HG03432 (cell line): Measurements from ENCODE around the gene COL13A1.

Experiments
- ATAC-seq: cut with Tn5 transposase; IDR thresholded peaks from one replicate; pipeline ENCODE4 v1.9.1; 2021; ENCODE audit warnings: mild to moderate bottlenecking, moderate library complexity; ENCODE audit not compliant: unreplicated experiment

The COL13A1 gene

DNA sequence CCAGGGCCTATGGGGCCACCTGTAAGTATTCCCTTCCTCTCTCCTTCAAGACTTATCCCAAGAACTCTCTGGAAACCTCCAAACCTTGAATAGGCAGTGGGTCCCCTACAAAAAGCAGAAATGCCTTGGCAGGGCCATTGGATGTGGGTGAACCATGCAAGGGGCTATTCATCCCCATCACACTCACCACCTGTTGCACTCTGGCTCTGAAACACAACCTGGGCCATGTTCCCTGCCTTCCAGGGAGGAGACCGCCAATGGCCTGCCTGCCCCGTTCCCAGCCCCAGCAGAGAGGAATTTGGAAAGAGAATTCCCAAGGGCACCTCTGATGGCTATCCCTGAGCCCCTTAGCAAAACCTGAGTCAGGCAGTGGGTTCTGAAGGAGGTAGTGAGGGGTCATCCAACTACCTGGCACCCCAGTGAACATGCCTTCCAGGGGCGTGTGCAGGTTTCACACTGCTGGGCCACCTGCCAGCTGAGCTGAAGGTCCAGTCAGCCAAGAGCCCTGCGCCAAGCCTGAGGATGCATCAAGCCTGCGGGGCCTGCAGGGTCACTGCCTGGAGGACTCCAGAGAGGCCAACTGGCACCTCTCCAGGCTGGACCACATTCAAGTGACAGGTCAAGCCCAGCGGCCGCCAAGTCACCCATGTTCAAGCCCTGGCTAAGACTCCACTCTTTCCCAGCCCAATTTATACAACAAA lies 101.3 kb downstream of the COL13A1 start:
- no peak for ATAC-seq

DNA sequence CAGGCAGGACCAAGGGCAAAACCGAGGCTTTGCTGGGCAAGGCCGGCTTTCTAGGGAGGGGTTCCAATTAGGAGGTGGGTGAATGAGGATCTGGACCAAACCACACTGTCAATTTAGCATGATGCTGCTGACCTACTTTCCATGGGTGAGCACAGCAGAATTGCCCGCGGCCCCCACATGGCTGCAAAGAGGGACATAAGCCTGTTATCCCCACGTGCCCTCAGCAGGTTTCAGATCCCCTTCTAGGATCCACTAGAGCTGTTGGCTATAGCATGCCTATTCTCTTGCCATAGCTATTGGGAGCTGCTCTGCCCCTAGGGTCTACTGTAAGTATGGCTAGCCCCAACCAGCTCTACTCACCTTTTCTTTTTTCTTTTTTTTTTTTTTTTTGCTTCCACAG lies 102.8 kb downstream of the COL13A1 start:
- no peak for ATAC-seq

DNA sequence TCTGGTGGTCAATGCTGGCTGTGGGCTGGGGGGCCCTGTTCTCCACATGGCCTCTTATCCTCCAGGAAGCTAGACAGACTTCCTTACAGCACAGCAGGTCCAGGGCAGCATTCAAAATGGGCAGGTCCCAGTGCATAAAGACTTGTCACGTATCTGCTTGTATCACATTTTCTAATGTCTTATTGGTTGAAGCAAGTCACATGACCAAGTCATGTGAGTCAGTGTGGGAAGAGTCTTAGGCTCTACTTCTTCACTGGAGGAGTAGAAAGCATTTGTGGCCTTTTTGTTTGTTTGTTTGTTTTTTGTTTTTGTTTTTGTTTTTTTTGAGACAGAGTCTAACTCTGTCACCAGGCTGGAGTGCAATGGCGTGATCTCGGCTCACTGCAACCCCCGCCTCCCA lies 104.7 kb downstream of the COL13A1 start:
- ATAC-seq = no peak

DNA sequence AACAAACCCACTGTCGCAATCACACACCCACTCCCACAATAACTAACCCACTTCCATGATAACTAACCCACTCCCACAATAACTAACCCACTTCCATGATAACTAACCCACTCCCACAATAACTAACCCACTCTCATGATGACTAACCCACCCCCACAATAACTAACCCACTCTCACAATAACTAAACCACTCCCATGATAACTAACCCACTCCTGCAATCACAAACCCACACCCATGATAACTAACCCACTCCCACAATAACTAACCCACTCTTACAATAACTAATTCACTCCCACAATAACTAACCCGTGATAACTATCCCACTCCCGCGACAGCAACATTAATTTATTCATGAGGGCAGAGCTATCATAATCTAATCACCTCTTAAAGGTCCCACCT lies 105.8 kb downstream of the COL13A1 start:
- ATAC-seq = no peak

DNA sequence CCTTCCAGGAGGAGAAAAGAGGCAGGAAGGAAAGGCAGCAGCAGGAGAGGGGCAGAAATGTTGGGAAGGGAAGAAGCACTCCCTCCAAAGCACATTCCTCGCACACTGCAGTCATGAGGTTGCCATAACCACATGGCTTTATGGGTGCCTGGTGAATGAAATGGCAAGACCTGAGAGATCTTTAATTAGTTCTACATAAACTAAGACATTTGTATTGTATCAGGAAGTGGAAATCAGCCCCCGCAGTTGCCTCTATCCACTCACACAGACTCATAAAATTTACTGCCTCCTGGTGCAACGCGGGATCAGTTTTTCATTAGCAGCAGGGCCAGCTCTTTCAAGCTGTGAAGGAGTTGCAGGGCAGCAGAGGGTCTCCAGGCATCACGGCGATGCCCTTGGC lies 106.4 kb downstream of the COL13A1 start:
- ATAC-seq = no peak

DNA sequence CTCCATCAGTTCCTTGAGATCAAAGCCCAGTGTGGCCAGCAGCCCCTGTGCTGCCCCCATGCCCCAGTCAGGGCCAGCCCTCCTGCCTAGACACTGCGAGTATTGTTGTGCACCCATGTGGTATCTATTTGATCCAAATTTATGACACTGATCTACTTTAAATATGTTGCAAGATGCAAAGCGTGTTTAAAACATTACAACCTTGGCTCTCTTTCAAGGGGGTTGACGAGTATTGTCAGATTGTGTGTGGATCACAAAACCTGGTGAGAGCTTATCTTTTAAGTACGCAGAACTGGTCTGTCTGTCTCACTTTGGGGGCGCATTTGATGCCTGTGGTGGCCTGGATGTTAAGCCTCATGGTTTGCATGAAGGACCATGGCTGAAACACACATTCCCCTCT lies 108.9 kb downstream of the COL13A1 start:
- ATAC-seq = no peak

DNA sequence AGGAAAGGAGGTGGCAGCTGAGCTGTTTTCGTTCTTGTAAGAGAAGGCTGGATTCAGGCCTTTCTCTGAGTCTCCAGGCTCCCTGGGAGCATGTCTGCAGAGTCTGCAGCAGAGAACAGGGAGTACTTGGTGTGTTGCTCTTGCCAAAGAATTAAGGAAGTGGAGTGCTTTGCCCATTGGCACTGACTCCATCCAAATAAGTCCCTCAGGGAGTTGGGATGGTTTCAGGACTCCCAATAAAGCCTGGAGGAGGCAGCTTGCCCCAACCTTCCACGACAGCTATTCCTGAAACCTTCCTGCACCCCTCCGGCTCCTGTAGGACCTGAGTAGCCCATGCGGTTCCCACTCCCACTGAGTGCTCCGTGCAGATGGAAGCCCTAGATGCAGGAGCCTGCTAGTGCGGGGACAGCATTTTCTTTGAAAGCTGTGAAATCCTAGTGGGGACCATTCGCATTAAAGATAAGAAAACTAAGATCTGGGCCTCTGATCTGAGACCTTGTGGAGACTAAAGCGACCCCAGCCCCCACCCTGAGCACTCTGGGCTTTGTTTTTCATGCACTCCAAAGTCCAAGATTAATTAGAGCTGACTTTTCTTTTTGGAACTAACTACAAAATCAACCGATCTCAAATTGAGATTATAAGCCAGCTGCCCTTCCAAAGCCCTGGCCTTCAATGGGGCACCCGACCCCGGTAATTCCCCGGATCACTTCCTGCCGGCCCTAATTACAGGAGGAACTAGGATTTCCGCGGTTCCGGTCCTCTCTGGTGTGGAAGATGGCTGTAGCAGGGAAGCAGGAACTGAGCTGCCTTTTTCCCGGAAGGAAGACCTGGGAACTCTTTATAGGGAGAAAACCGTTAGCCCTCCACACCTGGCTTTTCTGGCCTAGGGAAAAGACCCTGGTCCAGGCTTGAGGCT lies 110.2 kb downstream of the COL13A1 start:
- ATAC-seq = no peak

DNA sequence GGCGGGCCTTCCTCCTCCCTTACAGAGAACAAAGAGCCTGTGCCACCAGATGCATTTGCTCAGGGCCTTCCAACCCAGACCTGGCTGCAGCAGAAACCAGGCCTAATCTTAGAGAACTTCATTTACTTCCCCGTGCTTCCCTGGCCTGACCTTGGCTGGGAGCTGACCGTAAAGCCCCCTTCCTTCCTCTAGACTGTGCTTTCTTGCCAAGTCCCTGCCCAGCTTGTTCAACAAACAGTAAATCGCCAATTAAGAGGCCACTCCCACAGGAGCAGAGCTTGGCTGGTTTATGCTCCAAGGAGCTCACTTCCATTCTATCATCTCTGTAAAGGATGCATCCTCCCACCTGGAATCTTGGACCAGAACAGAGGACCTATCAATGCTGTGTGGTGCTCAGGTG lies 110.9 kb downstream of the COL13A1 start:
- ATAC-seq = no peak

DNA sequence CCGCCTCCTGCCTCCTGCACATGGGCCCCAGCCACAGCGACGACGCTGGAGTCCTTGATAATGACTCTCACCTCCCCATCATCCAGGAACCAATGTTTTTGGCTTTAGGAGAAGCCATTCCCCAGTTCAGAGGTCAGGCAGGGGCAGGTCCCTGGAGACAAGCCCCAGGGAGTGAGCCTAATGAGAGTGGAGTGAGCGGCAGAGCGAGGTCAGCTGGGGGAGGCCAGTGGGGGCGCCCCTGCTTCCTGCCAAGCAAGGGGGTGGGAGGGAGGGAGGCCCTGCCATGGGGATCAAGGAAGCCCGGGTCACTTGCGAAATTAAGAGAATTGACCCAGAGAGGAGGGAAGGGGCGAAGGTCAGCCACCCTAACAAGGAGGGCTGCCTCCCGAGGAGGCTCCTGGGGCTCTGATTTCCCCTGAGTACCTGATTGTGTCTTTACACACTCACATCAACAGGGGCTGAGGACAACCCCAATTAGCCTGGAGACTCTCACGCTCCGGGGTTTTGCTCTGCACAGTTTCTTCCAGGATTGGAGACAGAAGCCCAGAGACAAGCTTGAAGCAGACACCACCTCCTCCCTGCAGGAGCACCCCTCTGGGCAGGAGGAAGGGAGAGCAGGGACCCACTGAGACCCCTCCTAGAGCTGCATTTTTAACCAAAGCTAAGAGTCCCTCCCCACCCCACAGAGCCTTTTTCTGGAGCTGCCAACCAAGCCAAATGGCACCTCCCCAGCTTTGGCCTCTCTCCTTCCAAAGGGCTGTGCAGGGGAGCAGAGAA lies 112.1 kb downstream of the COL13A1 start:
- ATAC-seq = no peak

DNA sequence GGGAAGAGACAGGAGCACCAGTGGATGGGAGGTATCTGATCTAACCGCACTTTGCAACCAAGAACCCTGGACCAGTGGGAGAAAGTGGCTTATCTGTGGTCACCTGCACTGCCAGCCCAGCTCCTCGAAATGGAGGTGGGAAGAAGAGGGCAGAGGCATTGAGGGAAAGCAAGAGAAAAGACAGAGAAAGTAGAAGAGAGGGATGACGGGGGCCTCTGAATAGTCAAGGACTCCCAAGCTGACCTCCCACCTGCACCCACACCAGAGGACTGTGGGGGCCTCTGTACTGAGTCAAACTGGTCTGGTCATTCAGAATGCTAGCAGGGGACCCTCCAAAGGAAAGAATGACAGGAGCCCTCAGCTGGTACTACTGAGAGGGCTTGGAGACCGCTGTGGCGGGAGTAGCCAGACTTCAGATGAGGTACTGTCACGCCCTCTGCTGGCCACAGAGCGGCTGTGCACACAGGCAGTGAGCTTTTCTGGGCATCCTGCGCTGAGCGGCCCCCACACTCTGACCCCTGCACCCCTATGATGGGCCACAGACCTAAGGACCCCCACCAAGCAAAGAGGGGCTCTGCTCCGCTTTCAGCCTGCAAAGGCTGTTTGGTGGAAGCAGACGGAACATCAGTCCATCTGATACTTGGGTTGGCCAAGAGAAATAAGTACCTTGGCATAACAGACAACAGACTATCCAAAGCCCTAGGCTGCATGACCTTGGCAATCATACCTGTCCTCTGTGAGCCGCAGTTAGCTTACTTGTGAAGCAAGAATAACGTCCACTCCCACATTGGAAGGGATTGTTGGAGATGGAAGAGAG lies 112.9 kb downstream of the COL13A1 start:
- no peak for ATAC-seq

DNA sequence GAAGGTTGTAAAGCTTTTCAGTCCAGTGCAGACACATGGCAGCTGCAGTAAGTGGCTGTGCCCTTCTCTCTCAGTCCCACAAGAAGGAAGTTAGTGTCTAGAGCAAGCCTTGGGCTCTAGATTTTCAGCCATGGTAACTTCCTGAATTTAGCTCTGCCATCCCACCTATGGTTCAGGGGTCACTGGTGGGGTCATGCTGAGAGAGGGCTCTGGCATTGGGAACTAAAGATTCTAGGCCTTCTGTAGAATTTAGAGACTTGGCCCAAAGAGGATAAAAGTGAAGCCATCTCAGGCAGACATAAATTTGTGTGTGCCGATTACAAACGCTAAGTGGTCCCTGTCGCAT lies 113.5 kb downstream of the COL13A1 start:
- ATAC-seq = no peak

DNA sequence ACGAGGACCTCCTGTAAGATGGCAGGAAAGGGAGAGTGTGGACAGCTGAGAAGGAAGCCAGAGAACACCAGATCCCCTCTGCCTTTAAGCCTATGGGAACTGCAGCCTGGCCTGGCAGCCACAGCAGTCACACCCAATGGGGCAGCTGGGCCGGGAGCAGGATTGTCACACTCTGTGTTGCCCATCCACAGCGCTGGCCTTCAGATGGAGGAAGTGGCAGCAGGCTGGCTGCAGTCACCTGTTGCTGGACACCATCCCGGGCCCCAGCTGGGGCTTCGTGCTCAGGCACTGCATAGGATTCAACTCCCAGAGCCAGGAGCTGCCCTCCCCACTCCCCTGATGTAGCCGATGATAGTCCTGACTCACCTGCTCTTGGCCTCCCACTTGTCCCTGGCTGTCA lies 114.4 kb downstream of the COL13A1 start:
- no peak for ATAC-seq

DNA sequence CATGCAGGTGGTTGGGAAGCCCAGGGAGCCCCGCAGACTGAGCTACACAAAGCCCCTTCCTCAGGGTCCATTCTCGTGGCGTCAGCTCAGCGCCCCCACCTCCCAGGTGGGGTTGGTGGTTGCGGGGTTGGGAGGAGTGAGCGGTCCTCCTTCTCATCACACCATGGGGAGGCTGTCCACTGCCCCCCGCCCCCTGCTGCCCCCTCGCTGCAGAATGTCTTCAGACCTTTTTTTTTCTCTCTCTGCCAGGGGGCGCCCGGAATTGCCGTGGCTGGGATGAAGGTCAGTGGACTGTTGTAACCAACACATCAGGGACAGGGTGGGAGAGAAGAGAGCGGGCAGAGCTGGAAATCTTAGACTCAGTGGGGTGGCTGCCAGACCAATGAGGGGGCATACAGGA lies 116.3 kb downstream of the COL13A1 start:
- no peak for ATAC-seq

DNA sequence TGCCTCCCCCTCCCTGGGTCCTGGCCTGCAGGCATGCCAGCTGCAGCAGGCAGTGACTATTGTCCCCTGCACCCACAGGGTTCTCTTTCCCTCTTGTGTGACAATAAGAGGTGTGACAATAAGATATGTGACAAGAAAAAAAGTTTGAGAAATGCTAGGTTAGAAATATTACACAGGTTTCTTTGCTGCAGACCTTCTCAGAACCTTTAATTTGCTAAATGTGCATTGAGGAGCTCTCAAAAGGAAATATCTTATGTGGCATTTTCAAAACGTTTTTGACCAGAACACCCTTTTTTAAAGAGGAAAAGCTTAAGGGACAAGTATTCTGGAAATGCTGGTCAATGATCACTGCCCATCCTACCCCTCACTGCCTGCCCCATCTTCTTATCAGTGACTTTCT lies 117.5 kb downstream of the COL13A1 start:
- no peak for ATAC-seq

DNA sequence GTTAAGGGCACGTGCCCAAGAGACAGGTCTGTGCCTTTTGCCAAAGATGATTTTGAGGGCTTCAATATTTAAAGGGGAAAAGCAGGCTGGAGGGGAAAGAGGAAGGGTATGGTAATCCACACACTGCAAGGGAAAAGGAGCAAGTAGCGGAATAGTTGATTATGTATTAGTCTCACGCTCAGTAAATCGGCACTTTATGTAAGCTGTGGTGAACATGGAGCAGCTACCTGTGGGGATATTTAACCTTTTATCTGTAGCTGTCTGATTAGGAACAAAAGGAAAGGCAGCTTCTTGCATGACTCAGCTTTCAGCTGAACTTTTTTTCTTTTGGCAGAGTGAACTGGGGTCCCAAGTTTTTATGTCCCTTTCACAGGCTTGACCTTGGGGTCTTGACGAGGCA lies 123.4 kb downstream of the COL13A1 start:
- no peak for ATAC-seq

DNA sequence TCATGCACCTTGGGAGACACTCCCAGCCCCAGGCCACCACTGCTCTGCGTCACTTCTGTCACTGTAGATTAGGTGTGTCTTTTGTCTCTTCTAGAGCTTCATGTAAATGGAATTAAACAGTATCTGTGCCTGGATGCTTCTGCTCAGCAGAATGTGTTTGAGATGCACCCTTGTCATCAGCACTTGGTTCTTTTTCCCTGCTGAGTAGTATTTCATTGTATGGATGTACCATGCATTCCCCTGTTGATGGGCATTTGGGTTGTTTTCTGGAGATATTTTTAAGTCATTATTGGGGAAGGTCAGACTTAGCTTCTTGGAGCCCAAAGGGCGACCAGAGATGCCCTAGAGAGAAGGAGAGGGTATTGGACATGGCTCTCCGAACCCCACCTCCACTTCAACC lies 126.6 kb downstream of the COL13A1 start:
- no peak for ATAC-seq

DNA sequence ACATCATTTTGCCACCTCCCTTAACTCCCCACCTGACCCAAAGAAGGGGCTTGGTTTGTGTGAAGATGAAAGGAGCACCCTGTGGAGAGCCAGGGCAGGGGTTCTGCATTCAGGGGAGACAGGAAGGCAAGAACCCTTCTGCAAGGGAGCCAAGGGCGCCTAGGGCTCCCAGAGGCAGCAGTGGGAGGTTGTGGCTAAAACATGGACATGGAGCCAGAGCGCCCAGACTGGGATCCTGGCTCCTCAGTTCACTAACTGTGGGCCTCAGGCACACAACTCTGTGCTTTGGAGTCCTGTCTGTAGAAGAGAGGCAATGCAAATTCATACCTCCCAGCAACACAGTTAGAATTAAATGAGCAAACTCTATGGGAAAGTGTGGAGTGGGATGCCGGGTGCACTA lies 127.9 kb downstream of the COL13A1 start:
- no peak for ATAC-seq

DNA sequence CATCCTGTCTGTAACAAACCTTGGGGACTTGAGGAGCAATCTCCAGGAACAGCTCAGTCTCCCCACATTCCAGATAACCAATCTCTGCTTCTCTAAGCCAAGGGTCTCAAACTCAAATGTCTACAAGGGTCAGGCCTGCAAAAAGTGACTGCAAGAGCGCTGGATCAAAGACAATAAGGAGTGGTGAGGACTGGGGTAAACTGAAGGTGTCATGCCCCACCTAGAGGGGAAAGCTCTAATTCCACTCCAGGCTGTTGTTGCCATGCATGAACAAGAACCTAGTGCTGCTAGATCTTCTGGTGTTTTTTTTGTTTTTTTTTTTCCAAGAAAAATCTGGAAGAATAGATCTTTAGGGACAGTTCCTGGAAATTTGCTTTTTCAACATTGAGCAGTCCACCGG lies 133.1 kb downstream of the COL13A1 start:
- no peak for ATAC-seq

DNA sequence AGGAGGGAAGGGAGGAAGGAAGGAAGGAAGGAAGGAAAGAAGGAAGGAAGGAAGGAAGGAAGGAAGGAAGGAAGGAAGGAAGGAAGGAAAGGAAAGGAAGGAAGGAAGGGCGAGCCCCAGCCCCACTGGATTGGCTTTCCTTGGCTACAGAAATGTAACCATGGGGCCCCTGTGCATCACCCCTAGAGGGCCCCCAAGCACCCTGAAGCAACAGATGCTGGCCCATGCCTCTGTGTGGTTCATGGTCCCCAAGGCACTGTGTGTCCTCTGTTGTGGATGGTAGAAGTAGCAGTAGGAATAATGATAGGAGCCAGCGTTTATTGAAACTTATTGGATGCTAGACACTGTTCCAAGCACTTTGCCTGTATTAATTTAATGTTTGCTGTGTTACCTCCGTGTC lies 134.4 kb downstream of the COL13A1 start:
- ATAC-seq = no peak

DNA sequence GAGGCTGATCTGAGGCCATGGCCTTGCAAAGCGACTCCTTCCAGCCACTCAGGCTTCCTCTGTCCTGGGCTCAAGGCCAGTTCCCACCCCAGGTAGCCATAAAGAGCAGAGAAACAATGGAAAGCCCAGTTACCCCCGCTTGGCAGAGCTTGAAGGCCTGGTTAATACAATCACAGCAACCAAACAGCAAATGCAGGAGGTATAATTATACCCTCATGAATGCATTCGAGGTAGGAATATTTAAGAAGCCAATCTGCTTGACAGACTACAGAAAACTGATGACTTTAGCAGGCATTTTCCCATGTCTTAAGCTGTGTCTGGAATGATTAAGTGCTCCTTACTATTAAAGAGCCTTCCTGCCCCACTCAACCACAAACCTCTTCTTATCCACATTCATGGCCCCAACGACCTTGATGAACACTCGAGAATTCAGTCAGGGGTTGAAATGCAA lies 136.9 kb downstream of the COL13A1 start:
- no peak for ATAC-seq

DNA sequence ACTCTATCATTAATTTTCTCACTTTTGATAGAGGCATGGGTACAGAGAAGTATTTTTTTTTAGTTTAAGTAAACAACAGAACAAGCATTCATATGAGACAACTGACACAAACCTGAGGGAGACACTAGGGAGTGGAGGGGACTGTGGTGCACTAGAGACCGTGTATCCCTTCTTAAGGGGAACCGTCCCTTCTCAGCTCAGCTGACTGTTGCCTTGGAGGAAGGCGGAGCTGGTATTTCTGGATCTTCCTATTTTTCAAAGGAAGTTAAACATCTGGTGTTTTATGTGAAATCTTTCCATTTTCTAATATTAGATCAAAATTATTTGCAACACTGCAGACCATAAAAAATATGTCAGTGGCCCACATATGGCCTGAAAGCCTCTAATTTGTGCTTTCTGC lies 137.4 kb downstream of the COL13A1 start:
- ATAC-seq = no peak
